ENCODE results near the gene ICAM1. TPM values are rescaled to one million over a fixed set of nuclear protein-coding genes. Genes with fewer than 3 reads are reported as not detected.

Gene ICAM1
- total and polyA plus RNA-seq, 9 donors: 12.1 to 116 (median 18.7) TPM

- no peak for TF ChIP-seq CTCF (IDR thresholded peaks at IDR 0.05)
- TF ChIP-seq EP300 (IDR thresholded peaks at IDR 0.05): no peak
- TF ChIP-seq POLR2A (IDR thresholded peaks at IDR 0.05): no peak
- 90 to 94% (median 91%) methylated on average over 17 to 19 of the region's 19 CpGs for WGBS, 3 donors
- intact Hi-C loops (cut with DNase I): no loop called here
Measured at GRCh38 chr19:10321874-10322835, 51.2 kb downstream of the ICAM1 start.

GRCh38 chr19:10325732-10326131, 54.8 kb downstream of the ICAM1 start:
- no peak for TF ChIP-seq POLR2A (IDR thresholded peaks at IDR 0.05)
- no peak for TF ChIP-seq EP300 (IDR thresholded peaks at IDR 0.05)
- no peak for TF ChIP-seq CTCF (IDR thresholded peaks at IDR 0.05)
- H3K27ac ChIP-seq: no peak overlapping the region
- no peak for DNase-seq
- H3K36me3 ChIP-seq: no peaks in the 10 kb centered on the region
- no peaks in the 10 kb centered on the region for H3K9me3 ChIP-seq
- H3K27me3 ChIP-seq: no peaks in the 10 kb centered on the region
- intact Hi-C loops (cut with DNase I): no loop called here
- WGBS, 3 donors: 84 to 86% (median 84%) methylated on average over 8 of the region's 8 CpGs
- no peaks in the 10 kb centered on the region for H3K4me1 ChIP-seq (ENCODE audit: insufficient read depth)
- H3K4me3 ChIP-seq: no peak overlapping the region

More at GRCh38 chr19:10321874-10322835, 51.2 kb downstream of the ICAM1 start:
- DNase-seq: no peak
- H3K36me3 ChIP-seq: no peaks in the 10 kb centered on the region
- no peaks in the 10 kb centered on the region for H3K9me3 ChIP-seq
- H3K27ac ChIP-seq: no peak overlapping the region
- no peak overlapping the region for H3K4me3 ChIP-seq
- no peaks in the 10 kb centered on the region for H3K4me1 ChIP-seq (ENCODE audit: insufficient read depth)
- H3K27me3 ChIP-seq: no peaks in the 10 kb centered on the region

GRCh38 chr19:10327793-10328192, 56.9 kb downstream of the ICAM1 start:
- Histone ChIP-seq H3K4me3 (no peak overlapping the region), H3K27me3 (no peaks in the 10 kb centered on the region), H3K27ac (no peak overlapping the region), H3K36me3 (no peaks in the 10 kb centered on the region), H3K9me3 (no peaks in the 10 kb centered on the region), H3K4me1 (ENCODE audit: insufficient read depth) (peaks cover 4% of the 10 kb centered on the region)
- TF ChIP-seq EP300 (IDR thresholded peaks at IDR 0.05) (no peak), CTCF (IDR thresholded peaks at IDR 0.05) (no peak), POLR2A (IDR thresholded peaks at IDR 0.05) (no peak)
- intact Hi-C loops (cut with DNase I): no loop called here
- 85 to 89% (median 88%) methylated on average over 7 of the region's 7 CpGs for WGBS, 3 donors
- no peak for DNase-seq

- Histone ChIP-seq H3K36me3 (no peaks in the 10 kb centered on the region), H3K27ac (no peak overlapping the region), H3K9me3 (no peaks in the 10 kb centered on the region), H3K4me3 (no peak overlapping the region), H3K27me3 (no peaks in the 10 kb centered on the region), H3K4me1 (ENCODE audit: insufficient read depth) (peaks cover 5% of the 10 kb centered on the region)
- intact Hi-C loops (cut with DNase I): no loop called here
- no peak for TF ChIP-seq CTCF (IDR thresholded peaks at IDR 0.05)
- no peak for TF ChIP-seq EP300 (IDR thresholded peaks at IDR 0.05)
- no peak for TF ChIP-seq POLR2A (IDR thresholded peaks at IDR 0.05)
- 91 to 92% (median 92%) methylated on average over 36 to 41 of the region's 41 CpGs for WGBS, 3 donors
- no peak for DNase-seq
Measured at GRCh38 chr19:10328558-10329429, 57.9 kb downstream of the ICAM1 start.

Measured in ovary (tissue), 9 donors.